Erythroblast (primary cell): Measurements from ENCODE around the gene TAF5L.

Source experiments
- DNase-seq, 2 experiments: peaks; one replicate each; lab custom pipeline; 2025; lab: John Stamatoyannopoulos, UW
- GATA1 ChIP-seq: IDR thresholded peaks from 2 replicates; pipeline ENCODE4 v1.6.1; 2011; ENCODE audit warnings: low read depth, mild to moderate bottlenecking, control low read depth, low read length, moderate library complexity
- POLR2A ChIP-seq: IDR thresholded peaks from 2 replicates; pipeline ENCODE4 v1.6.1; 2011; ENCODE audit warnings: mild to moderate bottlenecking, low read length

Gene TAF5L

DNA sequence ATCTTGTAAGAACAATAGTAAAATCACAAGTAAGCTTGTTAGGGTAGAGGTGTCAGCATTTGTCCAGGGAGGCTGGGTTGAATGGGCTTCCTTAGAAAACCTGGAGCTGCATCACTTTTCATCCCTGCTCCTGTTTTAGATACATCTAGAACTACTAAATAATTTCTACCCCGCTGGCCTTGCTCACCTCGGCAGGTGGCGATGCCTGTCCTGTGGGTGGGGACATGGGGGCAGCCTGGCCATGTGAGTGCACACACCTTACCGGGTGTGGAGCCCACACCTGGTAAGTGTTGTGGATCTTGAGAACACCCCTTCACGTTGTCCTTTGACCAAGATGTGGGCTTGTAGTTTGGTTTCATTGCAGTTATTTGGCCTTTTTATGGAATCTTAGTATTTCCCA lies 29.9 kb upstream of the TAF5L start:
- no peak for DNase-seq
- no peak for TF ChIP-seq GATA1
- no peak for TF ChIP-seq POLR2A

DNA sequence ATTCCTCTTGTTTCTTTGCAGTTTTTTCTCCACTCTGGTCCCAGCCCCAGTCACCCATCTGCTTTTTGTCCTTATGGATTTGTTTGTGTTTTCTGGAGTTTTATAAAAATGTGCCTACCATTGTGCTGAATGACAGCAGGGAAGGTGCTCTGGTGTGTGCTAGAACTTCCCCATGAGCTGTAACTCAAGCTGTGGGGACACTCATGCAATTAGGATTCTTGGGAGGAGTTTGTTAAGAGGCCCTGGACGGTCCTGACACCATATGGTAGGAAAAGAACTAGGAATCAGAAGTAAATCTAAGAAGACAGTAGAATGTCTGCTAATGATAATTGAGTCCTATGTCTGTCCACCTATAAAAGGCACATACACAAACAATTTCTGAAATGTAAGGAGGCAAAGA lies 27.5 kb upstream of the TAF5L start:
- no peak for TF ChIP-seq GATA1
- no peak for TF ChIP-seq POLR2A
- no peak for DNase-seq

DNA sequence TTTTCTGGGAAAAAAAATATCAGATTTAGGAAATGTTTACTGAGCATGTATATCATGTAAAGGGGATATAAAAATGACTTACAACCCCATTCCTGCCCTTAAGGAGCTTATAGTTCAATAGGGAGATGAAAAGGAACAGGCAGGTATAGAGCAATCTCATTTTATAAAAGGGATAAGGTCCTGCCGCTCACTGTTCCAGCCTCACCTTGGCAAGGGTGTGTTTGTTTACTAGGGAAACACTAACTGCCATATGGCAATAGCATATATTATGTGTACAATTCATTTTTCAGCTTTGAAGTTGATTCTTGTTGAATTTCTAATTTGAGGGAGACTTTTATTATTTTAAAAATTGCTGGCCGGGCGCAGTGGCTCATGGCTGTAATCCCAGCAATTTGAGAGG lies 25.6 kb upstream of the TAF5L start:
- DNase-seq, result no peak
- TF ChIP-seq POLR2A (no peak), GATA1 (no peak)

DNA sequence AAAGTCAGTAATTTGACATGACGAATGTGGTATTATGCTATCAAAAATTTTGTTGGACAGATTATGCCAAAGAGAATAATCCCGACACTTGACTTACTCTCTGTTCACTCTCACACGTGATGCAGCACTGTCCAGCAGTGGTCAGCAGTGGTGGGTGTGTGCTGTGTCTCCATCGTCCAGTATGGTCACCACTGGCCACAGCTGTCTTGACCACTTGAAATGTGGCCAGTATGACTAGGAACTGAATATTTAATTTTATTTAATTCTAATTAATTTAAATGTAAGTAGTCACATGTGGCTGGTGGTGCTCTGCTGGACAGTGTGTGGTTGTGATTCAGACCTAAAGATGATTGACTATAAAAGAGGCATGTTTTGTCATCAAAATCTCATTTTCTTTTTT lies 24.1 kb upstream of the TAF5L start:
- no peak for DNase-seq
- TF ChIP-seq POLR2A (no peak), GATA1 (no peak)

DNA sequence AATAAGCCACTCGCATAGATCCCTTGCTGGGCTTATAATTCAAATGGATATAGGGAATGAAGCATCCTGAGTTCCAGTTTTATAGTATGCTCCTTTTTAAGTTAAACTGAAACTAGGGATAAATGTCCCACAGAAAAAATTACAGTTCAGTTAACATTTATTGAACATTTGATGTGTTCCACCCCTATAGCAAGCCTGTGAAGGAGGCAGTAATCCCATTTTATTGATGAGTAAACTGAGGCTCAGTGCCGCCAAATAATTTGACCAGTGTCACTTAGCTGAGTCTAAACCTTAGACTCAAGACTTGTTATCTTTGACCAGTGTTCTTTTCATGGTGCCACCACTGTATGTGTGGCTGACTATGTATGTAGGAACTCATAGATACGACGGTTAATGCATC lies 22.5 kb upstream of the TAF5L start:
- DNase-seq, result no peak
- TF ChIP-seq POLR2A, result no peak
- TF ChIP-seq GATA1, result no peak

DNA sequence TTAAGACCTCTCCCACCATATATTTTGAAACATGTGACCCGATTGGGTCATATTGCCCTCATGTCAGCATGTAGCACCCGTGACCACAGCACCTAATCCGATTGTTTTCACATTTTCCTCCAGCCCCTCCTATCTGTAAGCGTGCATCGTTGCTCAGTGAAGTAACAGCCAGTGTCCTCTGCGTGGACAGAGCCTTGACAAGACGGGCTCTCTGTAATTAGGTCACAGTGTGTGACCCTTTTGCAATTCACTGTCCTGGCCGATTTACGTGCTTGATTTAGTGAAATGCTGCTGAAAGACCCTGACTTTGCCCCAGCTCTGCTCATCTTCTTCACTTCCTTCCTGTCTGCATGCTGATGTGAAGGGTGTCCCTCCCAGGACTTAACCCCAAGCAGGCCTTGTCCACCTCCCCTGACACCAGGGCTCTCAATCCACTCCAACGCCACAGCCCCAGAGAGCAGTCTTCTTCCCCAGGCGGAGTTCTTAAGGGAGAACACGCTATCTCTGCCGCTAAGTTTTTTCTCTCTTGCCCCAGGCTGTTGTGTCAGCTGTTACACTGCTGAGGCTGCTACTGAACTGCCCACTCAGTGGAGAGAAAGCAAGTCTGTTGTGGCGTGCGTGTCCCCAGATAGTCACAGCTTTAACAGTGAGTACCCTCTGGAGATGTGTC lies 19.5 kb upstream of the TAF5L start:
- no peak for TF ChIP-seq POLR2A
- no peak for TF ChIP-seq GATA1
- DNase-seq, result no peak

DNA sequence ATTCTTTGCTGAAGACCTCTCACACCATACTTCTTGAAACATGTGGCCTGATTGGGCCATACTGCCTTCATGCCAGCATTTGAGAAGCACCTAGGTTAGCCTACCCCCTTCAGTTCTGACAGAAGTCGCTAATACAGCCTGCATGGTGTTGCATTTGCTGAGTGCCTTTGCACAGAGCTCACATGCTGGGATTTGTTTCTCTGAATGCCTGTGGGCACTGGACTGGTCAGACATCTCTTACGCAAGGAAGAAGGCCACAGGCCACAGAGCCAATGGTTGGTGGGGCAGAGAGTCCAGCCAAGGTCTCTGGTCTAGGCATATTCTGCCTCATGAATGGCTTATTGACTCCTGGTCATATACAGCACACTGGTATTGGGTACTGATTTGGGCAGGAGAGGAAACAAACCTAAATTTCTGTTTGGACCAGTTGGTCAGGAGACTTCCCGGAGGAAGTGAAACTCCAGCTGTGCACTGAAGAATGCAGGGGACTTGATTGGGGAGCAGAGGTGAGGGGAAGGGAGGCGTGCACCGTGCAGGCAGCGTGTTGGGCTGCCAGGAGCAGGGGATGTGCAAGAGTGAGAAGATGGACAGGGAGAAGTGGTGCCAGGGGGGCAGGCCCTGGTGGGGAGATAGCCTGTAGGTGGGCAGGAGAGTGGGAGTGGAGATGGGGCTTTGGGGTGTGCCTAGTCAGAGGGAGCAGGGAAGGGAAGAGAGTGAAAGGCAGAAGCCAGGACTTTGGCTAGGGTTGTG lies 18.2 kb upstream of the TAF5L start:
- TF ChIP-seq POLR2A, result no peak
- no peak for DNase-seq

DNA sequence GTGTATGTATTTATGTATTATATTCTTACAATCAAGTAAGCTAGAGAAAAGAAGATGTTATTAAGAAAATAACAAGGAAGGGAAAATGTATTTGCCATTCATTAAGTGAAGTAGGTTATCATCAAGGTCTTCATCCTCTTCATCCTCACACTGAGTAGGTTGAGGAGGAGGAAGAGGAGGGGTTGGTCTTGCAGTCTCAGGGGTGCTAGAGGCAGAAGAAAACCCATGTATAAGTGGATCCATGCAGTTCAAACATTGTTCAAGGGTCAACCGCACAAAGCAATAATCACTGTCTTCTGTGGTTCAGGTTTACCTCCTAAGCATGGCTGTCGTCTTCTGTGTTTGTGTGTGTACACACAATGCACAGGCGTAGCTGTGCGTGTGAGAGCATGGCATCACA lies 17.0 kb upstream of the TAF5L start:
- TF ChIP-seq POLR2A (no peak), GATA1 (no peak)

DNA sequence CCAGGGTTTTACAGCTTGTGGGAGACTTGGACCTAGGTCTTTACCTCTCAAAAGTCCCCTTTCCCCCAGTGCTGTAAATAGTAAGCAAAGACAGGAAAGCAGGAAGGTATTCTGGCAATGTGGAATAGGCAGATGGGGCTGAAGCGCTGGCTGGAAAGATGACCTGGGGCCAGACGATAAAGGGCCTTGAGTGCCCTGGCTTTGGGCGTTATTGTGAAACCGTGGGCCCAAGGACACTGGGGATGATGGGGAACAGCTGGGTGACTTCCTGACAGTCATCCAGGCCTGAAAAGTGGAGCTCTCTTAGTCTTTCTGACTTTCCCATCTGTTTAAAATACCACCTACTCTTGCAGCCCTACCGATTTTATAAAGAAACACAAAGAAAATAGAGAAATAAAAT lies 16.5 kb upstream of the TAF5L start:
- DNase-seq, result no peak
- TF ChIP-seq GATA1 (no peak), POLR2A (no peak)

More for the DNA sequence above, 17.0 kb upstream of the TAF5L start:
- no peak for DNase-seq

DNA sequence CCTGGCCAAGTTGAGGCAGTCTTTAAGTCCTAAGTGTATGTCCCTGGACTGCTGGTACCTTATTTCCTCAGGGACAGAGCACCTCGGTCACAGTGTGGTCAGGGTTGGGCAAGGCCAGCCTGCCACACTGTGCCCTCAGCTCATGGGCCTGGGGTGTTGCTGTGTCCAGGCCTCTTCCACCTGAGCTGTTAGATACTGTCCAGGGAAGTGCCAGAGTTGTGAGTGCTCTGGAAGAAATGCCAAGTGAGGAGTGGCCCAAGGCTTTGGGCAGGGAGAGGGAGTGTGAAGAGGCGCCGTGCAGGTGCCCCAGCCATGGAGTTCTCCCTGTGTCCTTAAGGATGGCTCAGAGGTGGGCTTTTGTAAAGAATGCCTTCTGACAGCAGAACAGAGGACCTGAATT lies 15.4 kb upstream of the TAF5L start:
- TF ChIP-seq POLR2A, result no peak
- TF ChIP-seq GATA1, result no peak
- no peak for DNase-seq

DNA sequence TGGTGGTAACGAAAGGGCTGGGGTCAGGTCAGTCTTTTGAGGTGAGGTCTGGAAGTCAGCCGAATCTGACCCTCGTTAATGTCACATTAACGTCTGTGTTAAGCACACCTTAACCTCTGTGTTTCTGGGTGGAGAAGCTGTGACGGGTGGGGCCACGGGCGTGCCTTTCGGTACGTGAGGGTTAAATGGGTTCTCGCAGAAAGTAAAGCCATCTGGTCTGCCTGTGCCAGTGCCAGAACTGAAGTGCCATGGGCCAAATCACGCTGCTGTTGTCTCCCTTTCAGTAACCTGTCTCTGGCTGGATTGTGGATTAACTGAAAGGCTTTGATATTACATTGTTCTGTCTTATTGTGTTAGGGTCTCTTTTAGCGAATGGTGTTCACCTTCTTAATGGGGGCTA lies 14.5 kb upstream of the TAF5L start:
- TF ChIP-seq POLR2A (no peak), GATA1 (no peak)
- no peak for DNase-seq

DNA sequence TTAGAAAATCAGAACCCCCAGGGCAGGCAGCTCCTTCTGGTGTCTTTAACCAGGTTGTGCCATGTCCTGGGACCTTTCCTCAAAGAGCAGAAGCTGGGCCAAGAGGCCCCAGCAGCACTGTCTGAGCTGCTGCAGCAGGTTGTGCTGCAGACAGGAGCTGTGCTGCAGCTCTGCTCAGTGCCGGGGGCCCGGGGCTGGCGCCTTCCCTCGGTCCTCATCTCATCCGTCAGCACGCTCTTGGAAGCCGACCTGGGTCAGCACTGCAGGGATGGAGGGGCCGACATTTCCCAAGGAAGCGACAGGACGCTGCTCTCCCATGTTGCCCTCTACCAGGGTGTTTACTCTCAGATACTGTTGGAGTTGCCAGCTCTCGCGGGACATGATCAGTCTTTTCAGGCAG lies 11.8 kb upstream of the TAF5L start:
- TF ChIP-seq POLR2A, result no peak
- no peak for TF ChIP-seq GATA1
- no peak for DNase-seq

DNA sequence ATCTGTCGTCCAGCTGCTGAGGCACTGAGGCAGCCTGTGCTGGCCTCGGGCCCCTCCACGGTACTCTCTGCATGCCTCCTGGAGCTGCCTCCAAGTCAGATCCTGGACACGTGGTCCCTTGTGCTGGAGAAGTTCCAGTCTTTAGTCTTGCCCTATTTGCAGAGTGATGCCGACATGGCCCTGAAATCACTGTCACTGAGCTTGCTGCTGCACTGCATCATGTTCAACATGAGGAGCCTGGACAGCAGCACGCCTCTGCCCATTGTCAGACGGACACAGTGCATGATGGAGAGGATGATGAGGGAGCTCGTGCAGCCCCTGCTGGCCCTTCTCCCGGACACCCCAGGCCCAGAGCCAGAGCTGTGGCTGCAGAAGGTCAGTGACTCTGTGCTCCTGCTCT lies 10.1 kb upstream of the TAF5L start:
- no peak for DNase-seq
- TF ChIP-seq POLR2A (no peak), GATA1 (no peak)

DNA sequence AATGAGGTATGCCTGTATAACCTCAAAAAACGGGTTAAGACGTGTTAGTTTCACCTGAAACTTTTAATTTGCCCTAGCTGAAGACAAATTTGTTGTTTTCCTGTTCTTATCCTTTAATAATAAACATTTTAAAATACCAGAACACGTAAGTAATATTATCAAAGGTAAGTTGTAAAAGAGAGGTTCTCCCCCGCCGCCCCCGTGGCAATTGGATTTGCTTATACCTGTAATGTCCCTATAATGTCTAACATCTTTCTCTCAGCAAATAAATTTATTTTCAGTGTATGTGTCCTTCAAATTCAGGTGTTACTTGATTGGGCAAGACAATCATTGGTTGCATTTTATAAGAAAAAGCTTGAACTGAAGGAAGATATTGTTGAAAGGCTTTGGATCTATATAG lies 6.0 kb upstream of the TAF5L start:
- DNase-seq, result no peak
- TF ChIP-seq POLR2A (no peak), GATA1 (no peak)

DNA sequence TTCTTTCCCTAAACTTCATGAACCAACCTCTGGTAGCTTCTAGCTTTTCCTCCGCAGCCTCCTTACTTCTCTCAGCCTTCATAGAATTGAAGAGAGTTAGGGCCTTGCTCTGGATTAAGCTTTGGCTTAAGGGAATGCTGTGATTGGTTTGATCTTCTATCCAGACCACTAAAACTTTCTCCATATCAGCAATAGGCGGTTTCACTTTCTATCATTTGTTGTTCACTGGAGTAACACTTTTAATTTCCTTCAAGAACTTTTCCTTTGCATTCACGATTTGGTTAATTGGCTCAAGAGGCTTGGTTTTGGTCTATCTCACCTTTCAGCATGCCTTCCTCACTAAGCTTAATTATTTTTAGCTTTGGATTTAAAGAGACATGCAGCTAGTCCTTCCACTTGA lies 5.2 kb upstream of the TAF5L start:
- no peak for TF ChIP-seq GATA1
- TF ChIP-seq POLR2A, result no peak
- no peak for DNase-seq

DNA sequence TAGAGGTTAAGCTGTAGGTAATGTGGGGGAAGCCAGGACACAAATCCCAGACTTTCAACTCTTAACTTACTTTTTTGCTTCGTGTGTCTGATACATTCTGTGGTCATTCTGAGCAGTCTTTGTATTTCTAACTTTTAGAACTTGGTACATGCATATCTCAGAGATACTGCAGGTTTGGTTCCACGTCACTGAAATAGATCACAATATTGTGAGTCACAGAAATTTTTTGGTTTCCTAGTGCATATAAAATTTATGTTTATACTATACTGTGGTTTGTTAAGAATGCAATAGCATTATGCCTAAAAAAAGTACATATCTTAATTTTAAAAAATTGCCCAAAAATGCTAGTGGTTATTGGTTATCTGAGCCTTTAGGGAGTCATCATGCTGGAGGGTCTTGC lies 3.3 kb upstream of the TAF5L start:
- TF ChIP-seq GATA1 (no peak), POLR2A (no peak)
- DNase-seq, result no peak
